Measurements from ENCODE around the gene ADM2. TPM values are rescaled to one million over a fixed set of nuclear protein-coding genes. Genes with fewer than 3 reads are reported as not detected.
"Not testable (repeated sequence)": the region's sequence is repeated elsewhere in the genome, so short reads cannot be mapped to it uniquely, and the experiment has no call there.

The ADM2 gene, protein sequence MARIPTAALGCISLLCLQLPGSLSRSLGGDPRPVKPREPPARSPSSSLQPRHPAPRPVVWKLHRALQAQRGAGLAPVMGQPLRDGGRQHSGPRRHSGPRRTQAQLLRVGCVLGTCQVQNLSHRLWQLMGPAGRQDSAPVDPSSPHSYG
- 1 to 10 TPM in 3 of 4 donors, under 1 TPM in 1; 0.83 to 7.4 (median 3.9) TPM for polyA plus RNA-seq (ENCODE audit: insufficient read length in 4 of 4)

- no peak for DNase-seq (ENCODE audit: low read depth in 4 of 4, low spot score in 3 of 4)
Measured at GRCh38 chr22:50481440-50482106, at the start of gene ADM2. Gene ADM2, plus strand, starts transcription at chr22:50481543. Its CDS starts 305 bp downstream, at chr22:50481848.

- DNase-seq (ENCODE audit: low read depth in 4 of 4, low spot score in 3 of 4), result no peak
Measured at GRCh38 chr22:50432131-50432876, 49.0 kb upstream of the ADM2 start.

GRCh38 chr22:50432877-50433510, 48.3 kb upstream of the ADM2 start:
- DNase-seq (ENCODE audit: low read depth in 4 of 4, low spot score in 3 of 4), result not testable (repeated sequence)

- no peak for DNase-seq (ENCODE audit: low read depth in 4 of 4, low spot score in 3 of 4)
Measured at GRCh38 chr22:50434849-50435248, 46.5 kb upstream of the ADM2 start.

DNA sequence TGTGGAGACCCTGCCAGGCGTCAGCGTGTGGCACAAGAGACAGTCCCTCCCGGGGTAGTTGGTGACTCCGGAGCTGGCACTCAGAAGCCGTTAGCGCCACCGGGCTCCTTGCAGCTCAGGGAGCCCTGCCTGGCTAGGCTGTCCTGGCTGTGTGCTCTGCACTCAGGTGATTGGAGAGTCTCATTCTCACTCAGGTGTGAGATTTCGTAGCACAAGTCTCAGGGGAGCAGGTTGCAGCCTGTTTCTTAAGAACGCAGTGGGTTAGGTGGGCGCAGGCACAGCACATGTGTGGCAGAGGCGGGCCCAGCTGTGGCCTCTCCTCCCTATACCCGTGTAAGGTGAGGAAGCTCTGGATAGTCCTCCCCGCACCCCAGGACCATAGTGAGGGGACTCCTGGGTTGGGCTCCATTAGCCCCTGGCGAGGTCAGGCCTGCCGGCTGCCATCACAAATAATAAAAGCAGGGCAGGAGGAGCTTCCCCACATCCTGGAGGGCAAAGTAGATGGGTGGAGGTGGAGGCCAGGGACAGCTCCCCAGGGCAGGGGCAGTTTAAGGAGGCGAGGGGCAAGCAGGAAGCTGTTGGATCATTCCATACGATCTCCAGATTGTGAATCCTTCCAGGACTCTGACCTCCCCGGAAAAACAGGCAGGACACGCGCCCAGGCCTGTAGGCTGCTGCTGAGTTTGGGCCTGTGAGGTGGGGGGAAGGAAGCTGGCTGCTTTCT, 45.9 kb upstream of the ADM2 start:
- no peak for DNase-seq (ENCODE audit: low read depth in 4 of 4, low spot score in 3 of 4)

DNA sequence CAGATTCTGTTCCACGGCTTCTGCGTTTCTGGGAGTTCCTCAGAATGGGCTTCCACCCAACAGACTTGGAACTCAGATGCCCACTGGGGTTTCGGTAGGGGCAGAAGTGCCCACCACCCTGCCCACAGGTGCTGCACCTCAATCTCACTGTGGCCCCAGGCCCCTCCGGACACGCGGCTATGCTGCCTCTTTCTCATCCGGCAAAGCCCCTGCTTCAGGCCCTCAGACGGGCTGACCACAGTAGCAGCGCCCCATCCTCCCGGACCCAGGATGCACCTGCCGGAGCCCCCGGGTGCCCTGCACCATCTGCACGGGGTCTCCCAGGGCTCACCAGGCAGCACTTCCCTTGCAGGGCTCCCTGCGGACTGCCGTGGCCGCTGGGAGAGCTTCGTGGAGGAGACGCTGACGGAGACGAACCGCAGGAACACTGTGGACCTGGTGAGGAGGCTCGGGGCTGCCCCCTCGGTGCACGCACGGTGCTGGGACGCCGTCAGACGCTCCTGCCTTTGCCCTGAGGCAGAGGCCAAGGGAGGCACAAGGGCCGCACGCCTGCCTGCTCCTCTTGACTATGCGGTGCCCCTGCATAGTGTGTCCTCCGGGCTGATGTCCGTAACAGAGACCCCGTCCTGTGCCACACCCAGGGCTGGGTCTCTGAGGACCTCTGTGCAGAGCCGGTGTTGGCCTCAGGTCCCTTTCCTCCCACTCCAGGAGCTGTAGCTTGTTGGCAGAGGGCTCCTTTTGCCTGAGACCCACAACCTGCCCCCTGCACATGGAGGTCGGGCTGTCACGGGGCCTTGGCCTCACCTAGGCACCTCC, 45.1 kb upstream of the ADM2 start:
- DNase-seq (ENCODE audit: low read depth in 4 of 4, low spot score in 3 of 4), result no peak

DNA sequence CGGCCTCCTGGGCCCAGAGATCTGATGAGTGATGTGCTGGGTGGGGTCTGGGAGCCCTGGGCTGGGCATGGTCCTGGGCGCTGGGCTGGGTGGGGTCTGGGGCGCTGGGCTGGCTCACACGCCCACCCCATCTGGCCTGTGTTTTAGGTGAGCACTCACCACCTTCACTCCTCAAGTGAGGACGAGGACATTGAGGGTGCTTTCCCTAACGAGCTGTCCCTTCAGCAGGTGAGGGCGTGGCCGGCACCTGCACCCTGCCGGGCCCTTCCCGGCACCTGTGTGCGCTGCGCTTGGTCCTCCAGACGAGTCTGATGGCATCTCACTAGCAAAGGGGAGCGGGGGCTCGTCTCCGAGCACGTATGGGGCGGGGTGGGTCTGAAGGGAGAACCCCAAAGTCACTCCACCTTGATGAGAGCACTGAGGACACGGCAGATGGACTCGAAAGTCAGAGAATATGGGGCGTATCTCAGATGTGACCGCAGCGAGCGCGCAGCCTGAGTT, 44.5 kb upstream of the ADM2 start:
- no peak for DNase-seq (ENCODE audit: low read depth in 4 of 4, low spot score in 3 of 4)

GRCh38 chr22:50437511-50438304, 43.6 kb upstream of the ADM2 start:
- no peak for DNase-seq (ENCODE audit: low read depth in 4 of 4, low spot score in 3 of 4)

- no peak for DNase-seq (ENCODE audit: low read depth in 4 of 4, low spot score in 3 of 4)
Measured at GRCh38 chr22:50438305-50439275, 42.8 kb upstream of the ADM2 start.

DNA sequence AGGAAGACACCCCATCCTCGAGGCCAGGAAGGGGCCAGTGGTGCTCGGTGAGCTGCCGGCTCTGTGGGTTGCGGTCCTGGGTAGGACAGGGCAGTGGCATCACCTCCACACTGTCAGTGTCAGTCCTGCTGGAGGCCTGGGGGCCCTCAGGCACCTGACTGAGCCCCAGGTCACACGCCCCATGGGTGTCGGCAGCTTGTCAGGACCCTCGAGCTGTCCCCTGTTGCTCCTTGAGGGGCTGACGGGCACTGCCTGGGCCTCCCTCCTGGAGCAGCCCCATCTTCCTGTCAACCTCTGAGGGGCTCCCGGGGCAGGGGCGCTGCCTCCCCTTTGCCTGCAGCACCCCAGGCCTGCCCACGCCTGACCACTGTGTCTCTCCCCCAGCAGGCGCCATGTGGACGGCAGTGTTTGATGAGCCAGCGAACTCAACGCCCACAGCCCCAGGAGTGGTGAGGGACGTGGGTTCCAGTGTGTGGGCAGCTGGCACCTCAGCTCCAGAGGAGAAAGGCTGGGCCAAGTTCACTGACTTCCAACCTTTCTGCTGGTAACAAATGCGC, 42.0 kb upstream of the ADM2 start:
- DNase-seq (ENCODE audit: low read depth in 4 of 4, low spot score in 3 of 4), result no peak

DNA sequence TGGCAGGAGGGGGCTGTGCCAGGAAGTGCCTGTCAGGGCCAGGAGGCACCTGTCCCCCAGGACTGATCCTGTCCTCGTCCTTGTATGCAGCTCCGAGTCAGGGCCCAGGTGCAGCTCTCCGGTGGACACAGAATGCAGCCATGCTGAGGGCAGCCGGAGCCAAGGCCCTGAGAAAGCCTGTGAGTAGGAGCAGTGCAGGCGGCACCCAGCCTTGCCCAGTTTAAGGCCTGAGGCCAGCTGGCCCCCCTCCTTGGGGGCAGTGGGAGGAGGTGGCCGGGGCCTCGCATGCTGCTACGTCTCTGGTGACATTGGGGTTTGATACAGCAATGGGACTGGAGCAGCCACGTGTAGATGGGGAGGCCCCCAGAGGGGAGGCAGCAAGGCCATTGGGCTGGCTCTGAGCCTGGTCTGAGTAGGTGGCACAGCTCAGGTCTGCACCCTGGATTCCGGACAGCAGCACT, 41.4 kb upstream of the ADM2 start:
- no peak for DNase-seq (ENCODE audit: low read depth in 4 of 4, low spot score in 3 of 4)

DNA sequence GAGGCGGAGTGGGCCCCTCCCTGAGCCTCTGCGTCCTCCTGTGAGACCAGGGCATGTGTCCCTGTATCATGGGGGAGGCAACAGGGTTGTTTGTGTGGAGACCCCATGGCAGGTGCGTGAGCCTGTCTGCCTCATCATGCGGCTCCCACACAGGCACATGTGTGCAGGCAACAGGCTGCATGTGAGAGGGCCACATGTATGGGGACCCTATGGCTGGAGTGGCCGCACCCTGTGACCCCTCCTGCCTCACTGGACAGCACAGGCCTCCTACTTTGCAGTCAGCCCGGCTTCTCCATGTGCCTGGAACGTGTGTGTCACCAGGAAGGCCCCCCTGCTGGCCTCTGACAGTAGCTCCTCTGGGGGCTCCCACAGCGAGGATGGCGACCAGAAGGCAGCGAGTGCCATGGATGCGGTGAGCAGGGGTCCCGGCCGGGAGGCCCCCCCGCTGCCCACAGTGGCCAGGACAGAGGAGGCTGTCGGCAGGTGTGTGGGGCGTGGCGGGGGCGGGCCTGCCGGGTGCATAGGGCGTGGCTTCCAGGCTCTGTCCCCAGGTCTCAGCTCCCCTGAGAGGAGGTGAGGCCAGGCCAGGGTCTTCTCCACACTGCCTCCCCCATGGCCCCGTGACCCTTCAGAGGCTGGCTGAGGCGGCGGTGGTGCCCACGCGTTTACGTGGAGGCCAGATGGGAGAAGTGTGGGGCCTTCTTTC, 40.6 kb upstream of the ADM2 start:
- no peak for DNase-seq (ENCODE audit: low read depth in 4 of 4, low spot score in 3 of 4)

GRCh38 chr22:50441428-50441993, 39.8 kb upstream of the ADM2 start:
- DNase-seq (ENCODE audit: low read depth in 4 of 4, low spot score in 3 of 4), result no peak

DNA sequence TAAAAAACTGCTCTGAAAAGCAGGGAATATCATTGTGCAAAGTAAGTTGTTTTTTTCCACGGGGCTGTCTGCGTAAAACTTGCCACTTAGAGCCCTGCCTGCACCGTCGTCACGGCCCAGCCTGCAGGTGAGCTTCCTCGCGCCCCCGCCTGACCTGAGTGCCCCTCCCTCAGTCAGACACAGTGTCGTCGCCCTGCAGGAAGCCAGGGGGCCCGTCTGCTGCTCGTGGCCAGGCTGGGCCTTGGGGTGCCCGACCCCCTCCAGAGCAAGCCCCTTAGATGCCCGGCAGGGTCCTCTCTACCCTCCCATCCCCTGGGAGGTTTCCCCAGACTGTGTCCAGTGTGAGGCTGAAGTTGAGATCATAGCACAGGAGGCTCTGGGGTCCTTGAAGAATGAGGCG, 38.1 kb upstream of the ADM2 start:
- DNase-seq (ENCODE audit: low read depth in 4 of 4, low spot score in 3 of 4), result no peak

- no peak for DNase-seq (ENCODE audit: low read depth in 4 of 4, low spot score in 3 of 4)
Measured at GRCh38 chr22:50443801-50444625, 37.3 kb upstream of the ADM2 start.

Measured in left renal pelvis (tissue), 4 donors.